ENCODE results near the gene EIF5A.

EIF5A gene

GRCh38 chr17:7292729-7293128 is 14.7 kb upstream of the EIF5A start:
- in situ Hi-C loops (cut with HindIII; ENCODE audit: low pct_unique_long_range_greater_than_20kb, low sequenced_read_pairs) = no loop called here
- no peak for DNase-seq (ENCODE audit: low read depth in 1 of 2, low spot score in 1 of 2)
- TF ChIP-seq JUND (IDR thresholded peaks at IDR 0.05; ENCODE audit: low read depth) = no peak

GRCh38 chr17:7293159-7293558 is 14.3 kb upstream of the EIF5A start:
- DNase-seq (ENCODE audit: low read depth in 1 of 2, low spot score in 1 of 2) = no peak
- in situ Hi-C loops (cut with HindIII; ENCODE audit: low pct_unique_long_range_greater_than_20kb, low sequenced_read_pairs) = no loop called here

GRCh38 chr17:7293816-7294613 is 13.4 kb upstream of the EIF5A start:
- DNase-seq (ENCODE audit: low read depth in 1 of 2, low spot score in 1 of 2) = peak in 1 of 2 experiments; percentile 87
- no peak for TF ChIP-seq JUND (IDR thresholded peaks at IDR 0.05; ENCODE audit: low read depth)
- in situ Hi-C loops (cut with HindIII; ENCODE audit: low pct_unique_long_range_greater_than_20kb, low sequenced_read_pairs) = no loop called here

More at GRCh38 chr17:7293159-7293558, 14.3 kb upstream of the EIF5A start:
- no peak for TF ChIP-seq JUND (IDR thresholded peaks at IDR 0.05; ENCODE audit: low read depth)

- in situ Hi-C loops (cut with HindIII; ENCODE audit: low pct_unique_long_range_greater_than_20kb, low sequenced_read_pairs) = no loop called here
- no peak for TF ChIP-seq JUND (IDR thresholded peaks at IDR 0.05; ENCODE audit: low read depth)
- DNase-seq (ENCODE audit: low read depth in 1 of 2, low spot score in 1 of 2) = peak; percentile 91 to 94
These were observed 12.7 kb upstream of the EIF5A start, which contains the start of gene YBX2 for GRCh38 chr17:7294614-7295153. YBX2 (minus strand) TSS chr17:7294639; CDS start chr17:7294500, 139 bp downstream.

GRCh38 chr17:7295230-7296180 is 11.9 kb upstream of the EIF5A start:
- TF ChIP-seq JUND (IDR thresholded peaks at IDR 0.05; ENCODE audit: low read depth) = no peak
- DNase-seq (ENCODE audit: low read depth in 1 of 2, low spot score in 1 of 2) = peak in 1 of 2 experiments; percentile 88
- in situ Hi-C loops (cut with HindIII; ENCODE audit: low pct_unique_long_range_greater_than_20kb, low sequenced_read_pairs) = no loop called here

- no peak for TF ChIP-seq JUND (IDR thresholded peaks at IDR 0.05; ENCODE audit: low read depth)
- peak; percentile 58 to 80 for DNase-seq (ENCODE audit: low read depth in 1 of 2, low spot score in 1 of 2)
- in situ Hi-C loops (cut with HindIII; ENCODE audit: low pct_unique_long_range_greater_than_20kb, low sequenced_read_pairs) = no loop called here
These were observed 11.1 kb upstream of the EIF5A start for GRCh38 chr17:7296189-7296861.

GRCh38 chr17:7304179-7304578 is 3.2 kb upstream of the EIF5A start:
- no peak for TF ChIP-seq JUND (IDR thresholded peaks at IDR 0.05; ENCODE audit: low read depth)
- no peak for DNase-seq (ENCODE audit: low read depth in 1 of 2, low spot score in 1 of 2)
- in situ Hi-C loops (cut with HindIII; ENCODE audit: low pct_unique_long_range_greater_than_20kb, low sequenced_read_pairs) = no loop called here

GRCh38 chr17:7307686-7308624 is 527 bp downstream of the EIF5A start:
- no peak for TF ChIP-seq JUND (IDR thresholded peaks at IDR 0.05; ENCODE audit: low read depth)
- in situ Hi-C loops (cut with HindIII; ENCODE audit: low pct_unique_long_range_greater_than_20kb, low sequenced_read_pairs) = no loop called here
- peak in 1 of 2 experiments; percentile 40 for DNase-seq (ENCODE audit: low read depth in 1 of 2, low spot score in 1 of 2)

- in situ Hi-C loops (cut with HindIII; ENCODE audit: low pct_unique_long_range_greater_than_20kb, low sequenced_read_pairs) = no loop called here
- no peak for TF ChIP-seq JUND (IDR thresholded peaks at IDR 0.05; ENCODE audit: low read depth)
- DNase-seq (ENCODE audit: low read depth in 1 of 2, low spot score in 1 of 2) = peak; percentile 72 to 89
These were observed 1.4 kb downstream of the EIF5A start for GRCh38 chr17:7308625-7309433.

- TF ChIP-seq JUND (IDR thresholded peaks at IDR 0.05; ENCODE audit: low read depth) = no peak
- in situ Hi-C loops (cut with HindIII; ENCODE audit: low pct_unique_long_range_greater_than_20kb, low sequenced_read_pairs) = no loop called here
These were observed 2.2 kb downstream of the EIF5A start for GRCh38 chr17:7309628-7310027.

More at GRCh38 chr17:7309628-7310027, 2.2 kb downstream of the EIF5A start:
- no peak for DNase-seq (ENCODE audit: low read depth in 1 of 2, low spot score in 1 of 2)
